Endothelial cell (in vitro differentiated cells): Measurements from ENCODE around the gene FBXO48. TPM values are rescaled to one million over a fixed set of nuclear protein-coding genes. Genes with fewer than 3 reads are reported as not detected.

ENCODE experiments used
- DNase-seq: peaks from one replicate; pipeline ENCODE4 v3.0.0; 2021; ENCODE audit warnings: low spot score
- H3K27ac Mint-ChIP-seq: one replicate; pipeline ENCODE4 v1.8.0; 2021; ENCODE audit warnings: mixed read lengths, inconsistent platforms; ENCODE audit not compliant: unreplicated experiment
- H3K27me3 Mint-ChIP-seq: one replicate; pipeline ENCODE4 v1.8.0; 2021; ENCODE audit warnings: mild to moderate bottlenecking, moderate library complexity, mixed read lengths, inconsistent platforms; ENCODE audit not compliant: unreplicated experiment
- H3K36me3 Mint-ChIP-seq: one replicate; pipeline ENCODE4 v1.8.0; 2021; ENCODE audit warnings: mild to moderate bottlenecking, low read depth, mixed read lengths, inconsistent platforms; ENCODE audit not compliant: unreplicated experiment
- H3K4me1 Mint-ChIP-seq: one replicate; pipeline ENCODE4 v1.8.0; 2021; ENCODE audit warnings: mild to moderate bottlenecking, mixed read lengths, inconsistent platforms; ENCODE audit not compliant: unreplicated experiment
- H3K4me3 Mint-ChIP-seq: one replicate; pipeline ENCODE4 v1.8.0; 2021; ENCODE audit warnings: mild to moderate bottlenecking, mixed read lengths, inconsistent platforms; ENCODE audit not compliant: unreplicated experiment
- H3K9me3 Mint-ChIP-seq: one replicate; pipeline ENCODE4 v1.8.0; 2021; ENCODE audit warnings: mixed read lengths, inconsistent platforms; ENCODE audit not compliant: unreplicated experiment
- CTCF ChIP-seq: fragments of 200-600 bp; sonication (generic); IDR thresholded peaks from one replicate; pipeline ENCODE4 v1.5.0; 2021; ENCODE audit warnings: antibody characterized with exemption; ENCODE audit not compliant: unreplicated experiment
- total RNA-seq: library from RNA; stranded (reverse); fragmentation: NEBNext Ultra II Directional; extraction: Animal tissue kit (Norgen Biotek cat#: 25700); gene quantifications from one replicate; pipeline ENCODE4 v1.2.1, GENCODE V29; 2021; ENCODE audit not compliant: unreplicated experiment

The FBXO48 gene
- total RNA-seq, 1 donor from 2014 or later: 1.6 TPM

- Mint-ChIP-seq H3K27ac (no peak overlapping the region), H3K4me1 (peaks cover 4% of the 10 kb centered on the region), H3K4me3 (no peak overlapping the region), H3K27me3 (peaks cover under 1% of the 10 kb centered on the region), H3K9me3 (no peaks in the 10 kb centered on the region), H3K36me3 (no peaks in the 10 kb centered on the region)
- TF ChIP-seq CTCF: no peak
- DNase-seq: no peak
Observed at GRCh38 chr2:68411397-68412126, 55.5 kb downstream of the FBXO48 start.

Other genes starting within 250 kb of the FBXO48 start
- 65.7 TPM for gene PPP3R1, start 214.8 kb downstream of the FBXO48 start, total RNA-seq
- gene CNRIP1, start 147.3 kb downstream of the FBXO48 start, total RNA-seq: 21.8 TPM
- gene PLEK, start 102.0 kb downstream of the FBXO48 start, total RNA-seq: not detected
- 12.9 TPM for gene APLF, start 291 bp upstream of the FBXO48 start, total RNA-seq
- gene PROKR1, start 176.3 kb upstream of the FBXO48 start, total RNA-seq: 0.38 TPM